ENCODE data around the gene KIAA0753.
"Not testable (repeated sequence)": the region's sequence is repeated elsewhere in the genome, so short reads cannot be mapped to it uniquely, and the experiment has no call there.

Gene KIAA0753

DNA sequence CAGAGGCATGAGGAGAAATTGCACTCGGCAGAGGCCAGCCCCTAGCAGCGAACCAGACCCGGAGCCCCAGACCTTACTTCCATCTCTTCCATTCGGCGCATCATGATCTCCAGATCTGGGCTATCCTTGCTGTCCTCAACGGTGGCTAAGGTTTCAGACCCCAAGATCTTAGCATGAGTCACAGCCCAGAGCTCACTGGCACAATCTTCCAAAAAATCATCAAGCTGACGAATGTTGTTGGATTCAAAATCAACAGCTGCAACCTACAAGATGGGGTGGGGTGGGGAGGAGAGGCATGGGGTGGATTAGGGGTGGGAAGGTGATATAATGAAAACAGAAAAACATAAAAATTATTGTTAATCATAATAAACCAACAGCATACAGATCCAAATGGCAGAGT lies 44.4 kb downstream of the KIAA0753 start:
- H3K4me1 ChIP-seq (ENCODE audit: control extremely low read depth in 1 of 4, control insufficient read depth in 4 of 4, insufficient read depth in 4 of 4, low read length in 3 of 4) = peaks cover 15 to 30% (median 24%) of the 10 kb centered on the region in 4 experiments
- ChIA-PET POLR2A (no interaction called here), CTCF (no interaction called here)
- peaks cover 18 to 62% (median 38%) of the 10 kb centered on the region in 4 experiments for H3K36me3 ChIP-seq (ENCODE audit: control insufficient read depth in 4 of 4, insufficient read depth in 4 of 4, low read length in 3 of 4)
- no peaks in the 10 kb centered on the region for H3K9me3 ChIP-seq (ENCODE audit: control extremely low read depth in 1 of 5, control insufficient read depth in 4 of 5, insufficient read depth in 2 of 5, low read depth in 1 of 5, low read length in 4 of 5)
- H3K27me3 ChIP-seq (replicated peaks in 2 of 5; ENCODE audit: control insufficient read depth in 4 of 5, insufficient read depth in 5 of 5, low read length in 4 of 5) = no peaks in the 10 kb centered on the region
- 94% methylated on average over 7 of the region's 7 CpGs for WGBS (ENCODE audit: insufficient coverage)
- H3K27ac ChIP-seq (ENCODE audit: insufficient read depth in 1 of 2, low read depth in 1 of 2, low read length in 2 of 2, poor library complexity in 1 of 2, severe bottlenecking in 2 of 2) = no peak overlapping the region
- H3K4me3 ChIP-seq (ENCODE audit: control insufficient read depth in 1 of 7, extremely low read depth in 1 of 7, insufficient read depth in 4 of 7, low read depth in 2 of 7, low read length in 6 of 7) = no peak overlapping the region
- DNase-seq = no peak

DNA sequence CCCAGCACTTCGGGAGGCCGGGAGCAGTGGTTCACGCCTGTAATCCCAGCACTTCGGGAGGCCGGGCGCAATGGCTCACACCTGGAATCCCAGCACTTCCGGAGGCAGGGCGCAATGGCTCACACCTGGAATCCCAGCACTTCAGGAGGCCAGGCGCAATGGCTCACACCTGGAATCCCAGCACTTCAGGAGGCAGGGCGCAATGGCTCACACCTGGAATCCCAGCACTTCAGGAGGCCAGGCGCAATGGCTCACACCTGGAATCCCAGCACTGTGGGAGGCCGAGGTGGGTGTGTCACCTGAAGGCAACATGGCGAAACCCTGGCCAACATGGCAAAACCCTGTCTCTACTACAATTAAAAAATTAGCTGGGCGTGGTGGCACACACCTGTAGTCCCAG lies 47.1 kb downstream of the KIAA0753 start:
- H3K36me3 ChIP-seq (ENCODE audit: control insufficient read depth in 4 of 4, insufficient read depth in 4 of 4, low read length in 3 of 4) = peaks cover 26 to 79% (median 50%) of the 10 kb centered on the region in 4 experiments
- POLR2A ChIA-PET; H3K27me3 ChIP-seq (replicated peaks in 2 of 5; ENCODE audit: control insufficient read depth in 4 of 5, insufficient read depth in 5 of 5, low read length in 4 of 5); H3K9me3 ChIP-seq (ENCODE audit: control extremely low read depth in 1 of 5, control insufficient read depth in 4 of 5, insufficient read depth in 2 of 5, low read depth in 1 of 5, low read length in 4 of 5); DNase-seq; H3K4me1 ChIP-seq (ENCODE audit: control extremely low read depth in 1 of 4, control insufficient read depth in 4 of 4, insufficient read depth in 4 of 4, low read length in 3 of 4); H3K27ac ChIP-seq (ENCODE audit: insufficient read depth in 1 of 2, low read depth in 1 of 2, low read length in 2 of 2, poor library complexity in 1 of 2, severe bottlenecking in 2 of 2); CTCF ChIA-PET; H3K4me3 ChIP-seq (ENCODE audit: control insufficient read depth in 1 of 7, extremely low read depth in 1 of 7, insufficient read depth in 4 of 7, low read depth in 2 of 7, low read length in 6 of 7): not testable (repeated sequence)
- 99% methylated on average over 14 of the region's 14 CpGs for WGBS (ENCODE audit: insufficient coverage)

DNA sequence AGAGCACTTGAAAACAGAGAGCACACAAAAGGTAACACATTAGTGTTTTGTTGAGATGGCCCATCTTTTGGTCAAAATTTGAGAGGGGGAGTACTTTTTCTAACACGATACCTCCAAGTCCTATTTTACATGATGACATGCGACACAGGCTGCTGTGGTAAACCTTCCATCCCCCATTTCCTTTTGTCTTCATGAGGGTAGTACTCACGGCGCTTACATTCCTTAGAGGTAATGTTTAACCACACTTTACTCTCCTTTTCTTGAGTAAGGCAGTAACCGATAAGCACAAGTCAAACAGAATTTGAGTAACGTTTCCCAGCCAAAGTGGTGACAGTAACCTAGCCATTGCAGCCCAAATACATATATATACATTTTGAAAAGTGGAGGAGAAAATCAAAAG lies 48.3 kb downstream of the KIAA0753 start:
- POLR2A ChIA-PET = no interaction called here
- Histone ChIP-seq H3K4me3 (ENCODE audit: control insufficient read depth in 1 of 7, extremely low read depth in 1 of 7, insufficient read depth in 4 of 7, low read depth in 2 of 7, low read length in 6 of 7) (no peak overlapping the region), H3K9me3 (ENCODE audit: control extremely low read depth in 1 of 5, control insufficient read depth in 4 of 5, insufficient read depth in 2 of 5, low read depth in 1 of 5, low read length in 4 of 5) (no peaks in the 10 kb centered on the region), H3K36me3 (ENCODE audit: control insufficient read depth in 4 of 4, insufficient read depth in 4 of 4, low read length in 3 of 4) (peaks cover 23 to 86% (median 59%) of the 10 kb centered on the region in 4 experiments), H3K27me3 (replicated peaks in 2 of 5; ENCODE audit: control insufficient read depth in 4 of 5, insufficient read depth in 5 of 5, low read length in 4 of 5) (no peaks in the 10 kb centered on the region), H3K27ac (ENCODE audit: insufficient read depth in 1 of 2, low read depth in 1 of 2, low read length in 2 of 2, poor library complexity in 1 of 2, severe bottlenecking in 2 of 2) (no peak overlapping the region), H3K4me1 (ENCODE audit: control extremely low read depth in 1 of 4, control insufficient read depth in 4 of 4, insufficient read depth in 4 of 4, low read length in 3 of 4) (no peaks in the 10 kb centered on the region)
- 100% methylated on average over 2 of the region's 6 CpGs for WGBS (ENCODE audit: insufficient coverage)
- DNase-seq = no peak
- CTCF ChIA-PET = no interaction called here

GRCh38 chr17:6591599-6592158 lies 48.8 kb downstream of the KIAA0753 start:
- Histone ChIP-seq H3K27me3 (replicated peaks in 2 of 5; ENCODE audit: control insufficient read depth in 4 of 5, insufficient read depth in 5 of 5, low read length in 4 of 5) (no peaks in the 10 kb centered on the region), H3K9me3 (ENCODE audit: control extremely low read depth in 1 of 5, control insufficient read depth in 4 of 5, insufficient read depth in 2 of 5, low read depth in 1 of 5, low read length in 4 of 5) (peaks cover 0 to under 1% (median 0%) of the 10 kb centered on the region in 5 experiments), H3K36me3 (ENCODE audit: control insufficient read depth in 4 of 4, insufficient read depth in 4 of 4, low read length in 3 of 4) (peaks cover 23 to 88% (median 60%) of the 10 kb centered on the region in 4 experiments), H3K27ac (ENCODE audit: insufficient read depth in 1 of 2, low read depth in 1 of 2, low read length in 2 of 2, poor library complexity in 1 of 2, severe bottlenecking in 2 of 2) (no peak overlapping the region), H3K4me3 (ENCODE audit: control insufficient read depth in 1 of 7, extremely low read depth in 1 of 7, insufficient read depth in 4 of 7, low read depth in 2 of 7, low read length in 6 of 7) (no peak overlapping the region), H3K4me1 (ENCODE audit: control extremely low read depth in 1 of 4, control insufficient read depth in 4 of 4, insufficient read depth in 4 of 4, low read length in 3 of 4) (no peaks in the 10 kb centered on the region)
- POLR2A ChIA-PET = no interaction called here
- no peak for DNase-seq
- CTCF ChIA-PET = interaction anchor here (0.8 kb wide), 1 partner anchor 9 kb away, joined by 3 read pairs; no protein-coding TSS in a partner anchor
- WGBS (ENCODE audit: insufficient coverage) = 90% methylated on average over 6 of the region's 7 CpGs

DNA sequence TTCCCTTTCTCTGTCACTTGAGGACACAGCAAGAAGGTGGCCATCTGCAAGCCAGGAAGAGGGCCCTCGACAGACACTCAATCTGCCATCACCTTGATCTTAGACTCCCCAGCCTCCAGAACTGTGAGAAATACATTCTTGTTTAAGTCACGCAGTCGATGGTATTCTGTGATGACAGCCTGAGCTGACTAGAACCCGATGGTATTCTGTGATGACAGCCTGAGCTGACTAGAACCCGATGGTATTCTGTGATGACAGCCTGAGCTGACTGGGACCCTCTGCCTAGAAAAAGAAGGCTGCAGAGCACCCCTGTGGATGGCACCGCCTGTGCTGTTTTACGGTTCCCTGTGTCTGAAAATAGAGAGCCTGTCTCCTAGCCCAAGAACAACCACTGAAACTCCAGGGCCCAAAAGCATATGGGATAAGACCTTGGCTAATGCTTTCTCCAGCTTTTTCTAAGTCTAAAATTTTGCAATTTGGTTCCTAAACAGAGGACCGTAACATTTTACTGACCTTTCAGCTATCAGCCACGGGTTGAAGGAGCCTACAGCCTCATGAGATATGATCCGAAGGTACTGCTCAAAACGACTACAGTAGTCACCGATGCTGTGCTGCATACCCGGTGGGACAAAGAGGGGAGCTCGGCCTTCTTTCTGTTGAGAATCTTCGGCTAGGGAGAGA lies 51.1 kb downstream of the KIAA0753 start:
- peaks cover 0 to 20% (median 10%) of the 10 kb centered on the region in 5 experiments for H3K9me3 ChIP-seq (ENCODE audit: control extremely low read depth in 1 of 5, control insufficient read depth in 4 of 5, insufficient read depth in 2 of 5, low read depth in 1 of 5, low read length in 4 of 5)
- DNase-seq = no peak
- 96% methylated on average over 14 of the region's 15 CpGs for WGBS (ENCODE audit: insufficient coverage)
- H3K4me1 ChIP-seq (ENCODE audit: control extremely low read depth in 1 of 4, control insufficient read depth in 4 of 4, insufficient read depth in 4 of 4, low read length in 3 of 4) = no peaks in the 10 kb centered on the region
- ChIA-PET POLR2A (no interaction called here), CTCF (interaction anchor here (1.2 kb wide), 1 partner anchor 10 kb away, joined by 3 read pairs; no protein-coding TSS in a partner anchor)
- H3K4me3 ChIP-seq (ENCODE audit: control insufficient read depth in 1 of 7, extremely low read depth in 1 of 7, insufficient read depth in 4 of 7, low read depth in 2 of 7, low read length in 6 of 7) = no peak overlapping the region
- H3K27me3 ChIP-seq (replicated peaks in 2 of 5; ENCODE audit: control insufficient read depth in 4 of 5, insufficient read depth in 5 of 5, low read length in 4 of 5) = no peaks in the 10 kb centered on the region
- H3K27ac ChIP-seq (ENCODE audit: insufficient read depth in 1 of 2, low read depth in 1 of 2, low read length in 2 of 2, poor library complexity in 1 of 2, severe bottlenecking in 2 of 2) = no peak overlapping the region
- H3K36me3 ChIP-seq (ENCODE audit: control insufficient read depth in 4 of 4, insufficient read depth in 4 of 4, low read length in 3 of 4) = peaks cover 27 to 90% (median 61%) of the 10 kb centered on the region in 4 experiments

GRCh38 chr17:6588165-6588564 lies 52.3 kb downstream of the KIAA0753 start:
- ChIA-PET CTCF (interaction anchor here (0.9 kb wide), 1 partner anchor 10 kb away, joined by 3 read pairs; no protein-coding TSS in a partner anchor), POLR2A (no interaction called here)
- Histone ChIP-seq H3K4me1 (ENCODE audit: control extremely low read depth in 1 of 4, control insufficient read depth in 4 of 4, insufficient read depth in 4 of 4, low read length in 3 of 4) (no peaks in the 10 kb centered on the region), H3K27ac (ENCODE audit: insufficient read depth in 1 of 2, low read depth in 1 of 2, low read length in 2 of 2, poor library complexity in 1 of 2, severe bottlenecking in 2 of 2) (no peak overlapping the region), H3K36me3 (ENCODE audit: control insufficient read depth in 4 of 4, insufficient read depth in 4 of 4, low read length in 3 of 4) (peaks cover 28 to 90% (median 66%) of the 10 kb centered on the region in 4 experiments), H3K4me3 (ENCODE audit: control insufficient read depth in 1 of 7, extremely low read depth in 1 of 7, insufficient read depth in 4 of 7, low read depth in 2 of 7, low read length in 6 of 7) (no peak overlapping the region), H3K27me3 (replicated peaks in 2 of 5; ENCODE audit: control insufficient read depth in 4 of 5, insufficient read depth in 5 of 5, low read length in 4 of 5) (no peaks in the 10 kb centered on the region), H3K9me3 (ENCODE audit: control extremely low read depth in 1 of 5, control insufficient read depth in 4 of 5, insufficient read depth in 2 of 5, low read depth in 1 of 5, low read length in 4 of 5) (peaks cover 0 to 32% (median 20%) of the 10 kb centered on the region in 5 experiments)
- DNase-seq = no peak
- 100% methylated on average over 3 of the region's 5 CpGs for WGBS (ENCODE audit: insufficient coverage)

GRCh38 chr17:6587310-6587709 lies 53.2 kb downstream of the KIAA0753 start:
- Histone ChIP-seq H3K4me1 (ENCODE audit: control extremely low read depth in 1 of 4, control insufficient read depth in 4 of 4, insufficient read depth in 4 of 4, low read length in 3 of 4) (no peaks in the 10 kb centered on the region), H3K36me3 (ENCODE audit: control insufficient read depth in 4 of 4, insufficient read depth in 4 of 4, low read length in 3 of 4) (peaks cover 28 to 97% (median 66%) of the 10 kb centered on the region in 4 experiments), H3K27me3 (replicated peaks in 2 of 5; ENCODE audit: control insufficient read depth in 4 of 5, insufficient read depth in 5 of 5, low read length in 4 of 5) (no peaks in the 10 kb centered on the region), H3K9me3 (ENCODE audit: control extremely low read depth in 1 of 5, control insufficient read depth in 4 of 5, insufficient read depth in 2 of 5, low read depth in 1 of 5, low read length in 4 of 5) (peaks cover 0 to 37% (median 20%) of the 10 kb centered on the region in 5 experiments), H3K27ac (ENCODE audit: insufficient read depth in 1 of 2, low read depth in 1 of 2, low read length in 2 of 2, poor library complexity in 1 of 2, severe bottlenecking in 2 of 2) (no peak overlapping the region), H3K4me3 (ENCODE audit: control insufficient read depth in 1 of 7, extremely low read depth in 1 of 7, insufficient read depth in 4 of 7, low read depth in 2 of 7, low read length in 6 of 7) (no peak overlapping the region)
- ChIA-PET POLR2A (no interaction called here), CTCF (no interaction called here)
- WGBS (ENCODE audit: insufficient coverage) = 100% methylated on average over 4 of the region's 4 CpGs
- no peak for DNase-seq

Measured in common myeloid progenitor, CD34-positive (primary cell).